Duodenal mucosa (tissue), 2 donors: Measurements from ENCODE around the gene GPATCH3.

Source experiments
- H3K27ac ChIP-seq: one replicate; pipeline ENCODE4 v1.7.0; 2013; ENCODE audit warnings: low read depth, low read length
- H3K27me3 ChIP-seq, 2 donors: one replicate each; pipeline ENCODE4 v1.7.0; 2013; ENCODE audit warnings: low read length in 2 of 2, control low read depth in 1 of 2; ENCODE audit not compliant: insufficient read depth in 2 of 2, control insufficient read depth in 1 of 2
- H3K36me3 ChIP-seq, 2 donors: one replicate each; pipeline ENCODE4 v1.7.0; 2013; ENCODE audit warnings: low read length in 2 of 2, control low read depth in 1 of 2; ENCODE audit not compliant: insufficient read depth in 2 of 2, control insufficient read depth in 1 of 2
- H3K4me1 ChIP-seq, 2 donors: one replicate each; pipeline ENCODE4 v1.7.0; 2013; ENCODE audit warnings: low read length in 2 of 2, control low read depth in 1 of 2; ENCODE audit not compliant: insufficient read depth in 2 of 2, control insufficient read depth in 1 of 2
- H3K4me3 ChIP-seq, 2 donors: one replicate each; pipeline ENCODE4 v1.7.0; 2013; ENCODE audit warnings: low read length in 2 of 2, low read depth in 1 of 2
- H3K9ac ChIP-seq, 2 donors: one replicate each; pipeline ENCODE4 v1.7.0; 2013; ENCODE audit warnings: low read length in 2 of 2, low read depth in 1 of 2
- H3K9me3 ChIP-seq, 2 donors: one replicate each; pipeline ENCODE4 v1.7.0; 2013; ENCODE audit warnings: low read length in 2 of 2, control low read depth in 1 of 2; ENCODE audit not compliant: control insufficient read depth in 1 of 2

Gene GPATCH3

GRCh38 chr1:26938004-26938658, 37.9 kb upstream of the GPATCH3 start:
- Histone ChIP-seq H3K4me3 (no peak overlapping the region), H3K9ac (no peak overlapping the region), H3K36me3 (peaks cover 12 to 50% of the 10 kb centered on the region in 2 donors), H3K27ac (no peak overlapping the region), H3K4me1 (peaks cover 0 to 3% of the 10 kb centered on the region in 2 donors), H3K27me3 (no peaks in the 10 kb centered on the region), H3K9me3 (no peaks in the 10 kb centered on the region)

GRCh38 chr1:26936823-26937222, 36.6 kb upstream of the GPATCH3 start:
- Histone ChIP-seq H3K9ac (no peak overlapping the region), H3K36me3 (peaks cover 4 to 45% of the 10 kb centered on the region in 2 donors), H3K27me3 (no peaks in the 10 kb centered on the region), H3K4me3 (no peak overlapping the region), H3K27ac (no peak overlapping the region), H3K4me1 (peaks cover 0 to 3% of the 10 kb centered on the region in 2 donors), H3K9me3 (no peaks in the 10 kb centered on the region)

- Histone ChIP-seq H3K4me3 (no peak overlapping the region), H3K36me3 (peaks cover 0 to 38% of the 10 kb centered on the region in 2 donors), H3K9me3 (no peaks in the 10 kb centered on the region), H3K27me3 (no peaks in the 10 kb centered on the region), H3K27ac (no peak overlapping the region), H3K4me1 (no peaks in the 10 kb centered on the region), H3K9ac (no peak overlapping the region)
Measured at GRCh38 chr1:26932531-26932930, 32.3 kb upstream of the GPATCH3 start.

- H3K9me3 ChIP-seq, result no peaks in the 10 kb centered on the region
- H3K36me3 ChIP-seq, result peaks cover 0 to 22% of the 10 kb centered on the region in 2 donors
- no peak overlapping the region for H3K27ac ChIP-seq
- no peak overlapping the region for H3K4me3 ChIP-seq
- no peaks in the 10 kb centered on the region for H3K27me3 ChIP-seq
- H3K9ac ChIP-seq, result no peak overlapping the region
- peaks cover 13 to 19% of the 10 kb centered on the region in 2 donors for H3K4me1 ChIP-seq
Measured at GRCh38 chr1:26923711-26924110, 23.4 kb upstream of the GPATCH3 start.

GRCh38 chr1:26922901-26923300, 22.6 kb upstream of the GPATCH3 start:
- H3K4me3 ChIP-seq, result peak overlapping the region; percentile 75 to 98
- H3K9ac ChIP-seq, result peak overlapping the region in 1 of 2 donors; percentile 90
- no peaks in the 10 kb centered on the region for H3K9me3 ChIP-seq
- peaks cover 0 to 17% of the 10 kb centered on the region in 2 donors for H3K36me3 ChIP-seq
- no peak overlapping the region for H3K27ac ChIP-seq
- H3K27me3 ChIP-seq, result no peaks in the 10 kb centered on the region
- H3K4me1 ChIP-seq, result peaks cover 13 to 19% of the 10 kb centered on the region in 2 donors

GRCh38 chr1:26922431-26922729, 22.1 kb upstream of the GPATCH3 start:
- Histone ChIP-seq H3K27me3 (no peaks in the 10 kb centered on the region), H3K4me1 (peaks cover 13 to 19% of the 10 kb centered on the region in 2 donors), H3K27ac (no peak overlapping the region)

GRCh38 chr1:26921540-26922430, 21.5 kb upstream of the GPATCH3 start, which contains the start of gene NUDC:
Gene NUDC (plus strand): TSS chr1:26921743. CDS start chr1:26921849, 106 bp downstream.
- Histone ChIP-seq H3K4me3 (peak within 1 kb of the TSS; percentile 75 to 98), H3K27ac (peak within 1 kb of the TSS; percentile 87), H3K9ac (peak within 1 kb of the TSS; percentile 90 to 97), H3K27me3 (no peaks in the 10 kb centered on the region), H3K4me1 (peaks cover 13 to 19% of the 10 kb centered on the region in 2 donors), H3K9me3 (no peaks in the 10 kb centered on the region), H3K36me3 (peaks cover 0 to 17% of the 10 kb centered on the region in 2 donors)

More at GRCh38 chr1:26922431-26922729, 22.1 kb upstream of the GPATCH3 start:
- Histone ChIP-seq H3K36me3 (peaks cover 0 to 17% of the 10 kb centered on the region in 2 donors), H3K9me3 (no peaks in the 10 kb centered on the region), H3K9ac (peak overlapping the region; percentile 90 to 97), H3K4me3 (peak overlapping the region; percentile 75 to 98)

- H3K27me3 ChIP-seq, result no peaks in the 10 kb centered on the region
- peak overlapping the region; percentile 87 for H3K27ac ChIP-seq
- no peaks in the 10 kb centered on the region for H3K9me3 ChIP-seq
- H3K36me3 ChIP-seq, result peaks cover 0 to 13% of the 10 kb centered on the region in 2 donors
- peak overlapping the region; percentile 85 to 90 for H3K9ac ChIP-seq
- peaks cover 13 to 19% of the 10 kb centered on the region in 2 donors for H3K4me1 ChIP-seq
- peak overlapping the region; percentile 75 to 98 for H3K4me3 ChIP-seq
Measured at GRCh38 chr1:26921126-26921539, 20.9 kb upstream of the GPATCH3 start.

GRCh38 chr1:26915204-26915842, 15.1 kb upstream of the GPATCH3 start:
- H3K27me3 ChIP-seq, result no peaks in the 10 kb centered on the region
- peaks cover 20 to 25% of the 10 kb centered on the region in 2 donors for H3K4me1 ChIP-seq
- H3K36me3 ChIP-seq, result peaks cover 0 to 4% of the 10 kb centered on the region in 2 donors
- no peaks in the 10 kb centered on the region for H3K9me3 ChIP-seq
- H3K9ac ChIP-seq, result peak overlapping the region in 1 of 2 donors; percentile 14
- no peak overlapping the region for H3K4me3 ChIP-seq
- H3K27ac ChIP-seq, result peak overlapping the region; percentile 53
